Thyroid gland (tissue), 4 donors: Measurements from ENCODE around the gene OR13C9.

Experiments used
- POLR2A ChIP-seq, 2 donors: fragments of 450-650 bp; IDR thresholded peaks; one replicate each; pipeline ENCODE4 v1.6.1; 2017; ENCODE audit warnings: antibody characterized with exemption in 2 of 2, mild to moderate bottlenecking in 2 of 2, moderate library complexity in 1 of 2
- TF ChIP-seq, protein P1 (sequence below), 6 experiments: fragments of 200-600 bp in 3 of 6; fragments of 450-650 bp in 3 of 6; sonication (generic) in 3 of 6; IDR thresholded peaks; one replicate each; pipeline ENCODE4 v1.5.1; 2016 to 2019; ENCODE audit warnings: antibody characterized with exemption in 6 of 6, mild to moderate bottlenecking in 2 of 6, inconsistent platforms in 1 of 6, moderate library complexity in 1 of 6

GRCh38 chr9:104586496-104587180 is 31.4 kb downstream of the OR13C9 start:
- TF ChIP-seq, protein P1, sequence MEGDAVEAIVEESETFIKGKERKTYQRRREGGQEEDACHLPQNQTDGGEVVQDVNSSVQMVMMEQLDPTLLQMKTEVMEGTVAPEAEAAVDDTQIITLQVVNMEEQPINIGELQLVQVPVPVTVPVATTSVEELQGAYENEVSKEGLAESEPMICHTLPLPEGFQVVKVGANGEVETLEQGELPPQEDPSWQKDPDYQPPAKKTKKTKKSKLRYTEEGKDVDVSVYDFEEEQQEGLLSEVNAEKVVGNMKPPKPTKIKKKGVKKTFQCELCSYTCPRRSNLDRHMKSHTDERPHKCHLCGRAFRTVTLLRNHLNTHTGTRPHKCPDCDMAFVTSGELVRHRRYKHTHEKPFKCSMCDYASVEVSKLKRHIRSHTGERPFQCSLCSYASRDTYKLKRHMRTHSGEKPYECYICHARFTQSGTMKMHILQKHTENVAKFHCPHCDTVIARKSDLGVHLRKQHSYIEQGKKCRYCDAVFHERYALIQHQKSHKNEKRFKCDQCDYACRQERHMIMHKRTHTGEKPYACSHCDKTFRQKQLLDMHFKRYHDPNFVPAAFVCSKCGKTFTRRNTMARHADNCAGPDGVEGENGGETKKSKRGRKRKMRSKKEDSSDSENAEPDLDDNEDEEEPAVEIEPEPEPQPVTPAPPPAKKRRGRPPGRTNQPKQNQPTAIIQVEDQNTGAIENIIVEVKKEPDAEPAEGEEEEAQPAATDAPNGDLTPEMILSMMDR (IDR thresholded peaks at IDR 0.05), result no peak
- TF ChIP-seq POLR2A (IDR thresholded peaks at IDR 0.05), result no peak
